GM10847 (cell line): ENCODE results near the gene GRID1.

Source experiments
- POLR2A ChIP-seq: IDR thresholded peaks from 2 replicates; pipeline ENCODE4 v1.6.1; 2011; ENCODE audit not compliant: insufficient read length; ENCODE audit errors: extremely low read depth

GRID1 gene

DNA sequence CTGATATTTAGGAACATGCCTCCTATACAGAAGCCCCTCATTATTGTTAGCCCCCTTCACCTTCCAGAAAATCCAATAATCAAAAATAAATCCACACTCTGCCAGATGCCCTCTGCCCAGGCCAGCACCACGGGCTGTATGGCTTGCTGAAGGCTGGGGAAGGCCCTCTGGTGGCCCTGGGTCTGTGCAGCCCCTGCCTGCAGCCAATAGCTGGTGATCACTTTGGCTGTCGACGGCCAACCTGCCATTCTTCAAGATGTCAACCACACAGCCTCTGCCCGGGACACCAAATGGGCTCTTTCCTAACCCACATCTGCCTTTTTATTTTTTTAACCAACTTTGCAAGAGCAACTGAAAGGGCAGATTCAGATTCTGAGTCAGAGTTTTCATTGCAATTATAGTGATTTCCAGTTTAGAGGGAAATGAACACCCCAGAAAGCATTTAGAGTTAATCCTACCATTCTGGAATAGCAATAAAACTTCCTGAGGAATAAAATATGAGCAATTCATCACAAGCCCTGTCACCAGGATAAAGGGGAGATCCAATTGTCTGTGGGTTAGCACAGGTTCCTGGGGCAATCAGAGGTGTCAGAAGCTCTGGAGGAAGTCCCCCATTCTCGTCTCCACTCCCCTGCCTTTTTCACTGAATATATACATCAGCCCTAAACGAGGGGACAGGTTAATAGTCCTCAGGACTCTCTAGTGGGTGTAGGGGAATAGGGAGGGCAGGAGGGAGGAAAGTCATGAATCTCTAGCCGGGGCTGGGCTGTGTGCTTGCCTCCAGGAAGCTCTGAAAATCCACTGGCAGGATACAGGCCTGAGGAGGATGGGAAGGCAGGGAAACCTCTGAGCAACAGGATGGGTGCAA lies 211.3 kb downstream of the GRID1 start:
- TF ChIP-seq POLR2A = no peak

DNA sequence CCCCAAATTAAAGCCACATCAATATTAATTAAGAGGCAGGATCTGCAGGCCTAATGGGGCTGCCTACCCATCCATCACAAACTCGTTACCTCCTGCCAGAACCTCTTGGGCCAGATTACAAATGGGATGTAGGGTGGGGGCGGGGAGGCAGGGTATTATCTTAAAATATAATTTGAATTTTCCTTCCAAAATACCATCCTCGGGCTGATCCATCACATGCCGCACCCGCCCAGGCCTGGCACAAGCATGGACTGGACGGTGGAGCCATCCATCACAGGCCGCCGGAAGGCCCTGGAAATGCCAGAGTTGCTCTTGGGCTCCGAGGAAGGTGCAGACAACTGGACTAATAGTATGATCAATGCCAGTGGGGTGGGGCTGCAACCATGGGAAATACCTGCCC lies 212.8 kb downstream of the GRID1 start:
- TF ChIP-seq POLR2A = no peak

GRCh38 chr10:86152911-86153310 lies 213.7 kb downstream of the GRID1 start:
- TF ChIP-seq POLR2A = no peak

- TF ChIP-seq POLR2A = no peak
These were observed 214.2 kb downstream of the GRID1 start for GRCh38 chr10:86152354-86152753.

DNA sequence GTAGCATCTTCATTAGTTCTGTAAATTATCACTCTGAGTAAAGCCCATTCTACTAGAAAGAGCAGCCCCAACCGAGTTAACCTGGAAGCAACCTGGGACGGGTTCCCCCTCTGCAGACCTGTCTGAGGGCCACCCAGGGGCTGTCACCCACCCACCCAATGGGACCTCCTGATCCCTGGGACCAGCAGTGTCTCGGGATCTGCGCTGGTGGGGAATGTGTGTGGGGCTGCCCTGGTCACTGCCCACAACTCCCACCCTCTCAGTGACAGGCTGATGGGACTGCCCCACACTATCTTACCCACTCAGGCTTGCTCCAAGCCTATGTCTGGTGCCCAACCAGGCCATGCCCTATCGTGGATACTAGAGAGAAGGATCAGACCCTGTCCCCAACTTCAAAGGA lies 215.0 kb downstream of the GRID1 start:
- TF ChIP-seq POLR2A = no peak

GRCh38 chr10:86149257-86149656 lies 217.3 kb downstream of the GRID1 start:
- TF ChIP-seq POLR2A = no peak

GRCh38 chr10:86148117-86148516 lies 218.5 kb downstream of the GRID1 start:
- TF ChIP-seq POLR2A = no peak

- TF ChIP-seq POLR2A = no peak
These were observed 222.3 kb downstream of the GRID1 start for GRCh38 chr10:86144301-86144700.

- no peak for TF ChIP-seq POLR2A
These were observed 224.7 kb downstream of the GRID1 start for GRCh38 chr10:86141896-86142295.

DNA sequence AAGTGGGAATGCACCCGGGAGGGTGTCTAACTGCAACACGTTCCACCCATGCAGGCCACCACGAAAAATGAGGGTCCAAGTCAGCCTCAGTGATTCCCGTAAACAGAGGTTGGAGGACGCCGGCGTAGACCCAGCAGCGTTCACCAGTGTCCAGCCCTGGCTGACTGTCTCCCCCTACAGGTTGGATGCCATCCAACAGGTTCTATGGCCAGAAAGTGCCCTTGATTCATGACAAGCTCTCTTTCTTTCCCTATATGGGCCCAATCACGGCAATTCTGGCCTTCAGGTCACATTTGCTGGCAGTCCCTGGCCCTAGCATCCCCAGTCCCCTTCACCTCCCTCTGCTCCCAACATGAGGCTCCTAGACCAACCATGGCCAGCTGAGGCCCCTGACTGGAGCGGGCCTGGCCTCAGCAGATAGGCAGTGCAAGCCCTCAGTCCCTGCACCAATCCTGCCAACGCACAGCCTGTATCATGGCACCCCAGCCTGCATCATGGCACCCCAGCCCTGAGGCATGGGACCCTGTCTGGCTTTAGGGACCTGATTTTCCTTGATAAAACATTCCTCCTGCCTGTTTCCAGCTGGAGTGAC lies 227.4 kb downstream of the GRID1 start:
- TF ChIP-seq POLR2A = no peak

- TF ChIP-seq POLR2A = no peak
These were observed 228.0 kb downstream of the GRID1 start for GRCh38 chr10:86138551-86139065.

GRCh38 chr10:86137561-86137960 lies 229.0 kb downstream of the GRID1 start:
- TF ChIP-seq POLR2A = no peak

- no peak for TF ChIP-seq POLR2A
These were observed 229.7 kb downstream of the GRID1 start for GRCh38 chr10:86136934-86137333.

DNA sequence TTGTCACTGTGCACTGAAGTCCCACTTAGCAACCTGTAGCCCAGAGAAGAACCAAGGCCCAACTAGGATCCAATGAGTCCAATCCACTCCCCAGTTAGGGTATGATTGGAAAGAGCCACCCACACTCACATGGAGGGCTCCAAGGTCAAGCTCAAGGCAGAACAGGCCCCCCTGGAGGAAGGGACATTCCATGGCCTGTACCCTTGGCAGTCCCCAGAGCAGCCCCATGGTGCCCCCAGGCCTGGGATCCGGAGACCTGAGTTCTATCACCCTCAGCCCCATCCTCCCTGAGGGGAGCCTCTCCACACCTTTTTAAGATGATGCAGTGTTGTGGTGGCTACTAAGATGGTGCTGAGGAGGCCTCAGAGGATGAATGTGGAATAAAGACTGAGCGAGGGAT lies 231.4 kb downstream of the GRID1 start:
- TF ChIP-seq POLR2A = no peak

- no peak for TF ChIP-seq POLR2A
These were observed 235.7 kb downstream of the GRID1 start for GRCh38 chr10:86130737-86131475.

GRCh38 chr10:86130041-86130440 lies 236.6 kb downstream of the GRID1 start:
- TF ChIP-seq POLR2A = no peak
